Erythroblast (primary cell): ENCODE data around the gene CEP192.
A peak's percentile ranks its signal among the peaks of the same experiment; 100 is the strongest.

Experiments
- DNase-seq, 2 experiments: peaks; one replicate each; lab custom pipeline; 2025; lab: John Stamatoyannopoulos, UW
- GATA1 ChIP-seq: IDR thresholded peaks from 2 replicates; pipeline ENCODE4 v1.6.1; 2011; ENCODE audit warnings: low read depth, mild to moderate bottlenecking, control low read depth, low read length, moderate library complexity
- POLR2A ChIP-seq: IDR thresholded peaks from 2 replicates; pipeline ENCODE4 v1.6.1; 2011; ENCODE audit warnings: mild to moderate bottlenecking, low read length

CEP192 gene, protein sequence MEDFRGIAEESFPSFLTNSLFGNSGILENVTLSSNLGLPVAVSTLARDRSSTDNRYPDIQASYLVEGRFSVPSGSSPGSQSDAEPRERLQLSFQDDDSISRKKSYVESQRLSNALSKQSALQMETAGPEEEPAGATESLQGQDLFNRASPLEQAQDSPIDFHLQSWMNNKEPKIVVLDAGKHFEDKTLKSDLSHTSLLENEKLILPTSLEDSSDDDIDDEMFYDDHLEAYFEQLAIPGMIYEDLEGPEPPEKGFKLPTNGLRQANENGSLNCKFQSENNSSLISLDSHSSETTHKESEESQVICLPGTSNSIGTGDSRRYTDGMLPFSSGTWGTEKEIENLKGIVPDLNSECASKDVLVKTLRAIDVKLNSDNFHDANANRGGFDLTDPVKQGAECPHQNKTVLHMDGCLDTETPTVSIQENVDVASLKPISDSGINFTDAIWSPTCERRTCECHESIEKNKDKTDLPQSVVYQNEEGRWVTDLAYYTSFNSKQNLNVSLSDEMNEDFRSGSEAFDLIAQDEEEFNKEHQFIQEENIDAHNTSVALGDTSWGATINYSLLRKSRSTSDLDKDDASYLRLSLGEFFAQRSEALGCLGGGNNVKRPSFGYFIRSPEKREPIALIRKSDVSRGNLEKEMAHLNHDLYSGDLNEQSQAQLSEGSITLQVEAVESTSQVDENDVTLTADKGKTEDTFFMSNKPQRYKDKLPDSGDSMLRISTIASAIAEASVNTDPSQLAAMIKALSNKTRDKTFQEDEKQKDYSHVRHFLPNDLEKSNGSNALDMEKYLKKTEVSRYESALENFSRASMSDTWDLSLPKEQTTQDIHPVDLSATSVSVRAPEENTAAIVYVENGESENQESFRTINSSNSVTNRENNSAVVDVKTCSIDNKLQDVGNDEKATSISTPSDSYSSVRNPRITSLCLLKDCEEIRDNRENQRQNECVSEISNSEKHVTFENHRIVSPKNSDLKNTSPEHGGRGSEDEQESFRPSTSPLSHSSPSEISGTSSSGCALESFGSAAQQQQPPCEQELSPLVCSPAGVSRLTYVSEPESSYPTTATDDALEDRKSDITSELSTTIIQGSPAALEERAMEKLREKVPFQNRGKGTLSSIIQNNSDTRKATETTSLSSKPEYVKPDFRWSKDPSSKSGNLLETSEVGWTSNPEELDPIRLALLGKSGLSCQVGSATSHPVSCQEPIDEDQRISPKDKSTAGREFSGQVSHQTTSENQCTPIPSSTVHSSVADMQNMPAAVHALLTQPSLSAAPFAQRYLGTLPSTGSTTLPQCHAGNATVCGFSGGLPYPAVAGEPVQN (N-terminal part only)

DNA sequence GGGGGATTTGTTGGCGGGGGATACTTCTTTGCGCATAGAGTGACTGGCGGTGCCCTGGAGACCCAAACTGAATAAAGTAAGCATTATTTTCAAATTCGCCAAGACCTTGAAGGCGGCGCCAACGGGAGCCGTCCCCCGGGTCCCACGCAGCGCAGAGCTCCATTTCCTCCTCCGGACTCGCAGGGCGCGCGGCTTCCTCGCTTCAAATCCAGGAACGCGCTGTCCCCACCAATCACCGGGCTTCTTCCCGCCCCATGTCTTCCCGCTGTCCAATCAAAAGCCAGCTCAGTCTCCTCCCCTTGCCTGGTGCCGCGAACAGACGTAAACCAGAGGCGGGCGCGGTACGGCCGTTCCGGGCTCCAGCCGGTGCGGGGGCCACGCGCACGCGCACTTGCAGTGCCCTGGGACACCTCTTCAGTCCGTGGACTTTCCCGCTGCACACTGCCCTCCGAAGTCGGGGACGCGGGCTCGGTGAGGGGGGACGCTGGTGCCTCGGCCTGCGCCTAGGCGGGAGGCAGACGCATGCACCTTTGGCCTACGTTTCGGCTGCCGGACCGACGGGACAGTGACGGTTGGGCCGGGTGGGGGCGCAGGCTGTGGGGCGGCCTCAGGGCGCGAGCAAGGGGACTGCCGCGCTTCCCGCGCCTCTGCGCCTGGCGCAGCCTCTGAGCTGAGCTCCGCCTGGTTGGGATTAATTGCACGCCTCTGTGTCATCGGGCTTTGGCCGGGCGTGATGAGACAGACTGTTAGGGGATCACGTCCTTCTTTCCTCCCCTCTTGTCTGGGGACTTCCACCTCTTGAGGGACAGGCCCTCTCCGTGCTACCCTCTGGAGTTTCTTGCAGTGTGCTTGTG, at the start of gene CEP192:
Gene CEP192 (plus strand): TSS at position 396 of the 854 bp plus-strand sequence. CDS start 8,063 bp downstream, outside the sequence.
- TF ChIP-seq POLR2A (peak; percentile 99), GATA1 (no peak)
- peak; percentile 100 for DNase-seq

DNA sequence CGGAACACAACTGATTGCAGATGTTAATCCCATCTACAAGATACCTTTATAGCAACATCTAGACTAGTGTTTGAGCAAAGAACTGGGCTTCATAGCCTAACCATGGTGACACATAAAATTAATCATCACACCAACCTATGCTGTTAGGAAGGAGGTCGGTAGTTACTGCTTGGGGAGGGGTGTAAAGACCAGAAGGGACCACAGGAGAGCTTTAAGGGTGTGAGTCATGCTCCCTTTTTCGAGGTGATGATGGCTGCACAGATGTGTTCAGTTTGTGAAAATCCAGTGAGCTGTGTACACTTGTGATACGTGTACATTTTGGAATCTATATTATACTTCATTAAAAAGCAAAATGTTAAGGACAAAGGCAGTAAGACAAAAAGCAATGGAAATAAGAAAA, 47.9 kb upstream of the CEP192 start:
- no peak for DNase-seq
- TF ChIP-seq GATA1: no peak
- TF ChIP-seq POLR2A: no peak

DNA sequence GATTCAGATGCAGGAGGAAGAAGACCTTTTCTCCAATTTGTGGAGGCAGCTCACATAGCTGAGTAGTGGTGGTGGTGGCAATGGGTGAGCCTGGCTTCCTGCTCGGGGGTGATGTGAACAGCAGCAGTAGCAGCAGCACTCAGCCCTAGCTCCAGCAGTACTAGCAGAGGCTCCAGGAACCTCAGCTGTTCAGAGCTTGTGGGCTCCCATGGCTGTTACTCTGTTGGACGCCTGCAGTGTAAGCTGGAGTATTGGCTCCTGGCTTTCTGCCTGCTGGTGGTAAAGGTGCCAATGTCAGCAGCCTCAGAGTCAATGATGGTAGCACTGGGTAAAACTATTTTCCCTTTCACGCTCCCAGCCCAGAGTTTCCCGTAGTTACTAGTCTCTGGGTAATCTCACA, 46.5 kb upstream of the CEP192 start:
- no peak for DNase-seq

DNA sequence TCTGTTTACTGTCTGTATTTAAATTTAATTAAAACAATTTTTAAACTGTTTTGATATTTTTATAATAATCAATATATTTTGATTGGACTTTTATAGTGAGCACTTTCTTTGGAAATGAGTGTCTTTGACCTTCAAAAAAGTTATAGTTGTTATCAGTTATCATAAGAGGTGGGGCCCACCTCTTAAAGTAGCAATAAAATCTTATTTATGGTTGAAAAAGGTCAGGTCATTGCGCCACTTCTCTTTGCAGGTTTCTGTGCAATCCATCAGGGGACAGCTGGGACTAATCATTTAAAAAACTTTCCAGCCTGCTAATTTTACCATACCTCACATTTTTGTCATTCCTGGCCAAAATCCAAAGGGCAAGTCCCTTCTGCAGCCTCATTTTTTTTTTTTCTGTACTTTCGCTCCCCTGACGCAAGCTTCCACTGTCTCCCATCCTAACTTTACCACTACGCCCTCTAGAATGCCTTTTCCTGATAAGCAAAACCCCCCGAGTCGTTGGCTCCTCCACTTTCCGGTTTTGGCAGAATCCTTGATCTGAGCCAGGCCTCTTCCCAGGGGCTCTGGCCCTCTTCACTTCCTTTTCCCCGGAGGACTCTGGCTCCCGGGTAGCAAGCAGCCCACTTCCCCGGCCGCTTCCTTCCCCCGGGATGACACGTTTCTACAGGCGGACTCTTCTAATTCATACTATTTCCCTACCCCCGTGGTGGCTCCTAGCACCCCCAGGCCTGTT, 44.4 kb upstream of the CEP192 start:
- DNase-seq: peak; percentile 85 to 89
- no peak for TF ChIP-seq POLR2A
- no peak for TF ChIP-seq GATA1

More for the DNA sequence above, 46.5 kb upstream of the CEP192 start:
- TF ChIP-seq POLR2A: no peak
- no peak for TF ChIP-seq GATA1

DNA sequence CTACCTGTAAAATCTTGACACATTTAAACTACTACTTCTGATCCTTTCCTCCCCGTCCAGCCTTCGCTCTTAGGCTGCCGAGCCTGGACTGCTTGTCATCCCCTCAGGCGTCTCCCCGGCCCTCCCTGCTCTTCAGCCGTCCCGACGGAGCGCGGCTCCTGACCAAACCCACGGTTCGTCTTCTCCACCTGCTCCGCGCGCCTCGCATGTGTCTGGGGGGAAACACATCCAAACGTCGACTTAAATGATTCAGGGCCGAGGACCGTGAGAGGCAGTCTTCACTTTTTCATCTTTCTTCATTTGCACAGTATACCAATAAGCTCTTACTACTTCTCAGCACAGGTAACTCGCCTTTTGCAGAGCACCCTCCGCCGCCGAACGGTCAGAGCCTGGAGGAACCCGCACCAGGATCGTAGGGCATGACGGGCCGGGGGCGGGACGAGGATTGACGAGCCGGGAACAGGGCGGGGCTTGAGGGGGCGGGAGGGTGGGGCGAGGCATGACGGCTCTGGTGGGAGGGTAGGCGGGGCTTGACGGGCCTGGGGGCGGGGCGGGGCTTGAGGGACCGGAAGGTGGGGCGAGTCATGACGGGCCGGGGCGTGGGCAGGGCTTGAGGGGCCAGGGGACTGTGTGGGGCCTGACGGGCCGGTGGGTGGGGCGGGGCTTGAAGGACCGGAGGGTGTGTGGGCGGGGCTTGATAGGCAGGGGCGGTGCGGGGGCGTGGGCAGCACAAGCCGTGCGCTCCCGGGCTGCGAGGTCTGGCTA, 43.7 kb upstream of the CEP192 start, which contains the start of gene SEH1L:
Gene SEH1L (plus strand): TSS at position 727 of the 765 bp plus-strand sequence. CDS start 111 bp downstream, outside the sequence.
- TF ChIP-seq POLR2A: peak; percentile 49
- no peak for TF ChIP-seq GATA1
- DNase-seq: peak; percentile 100

DNA sequence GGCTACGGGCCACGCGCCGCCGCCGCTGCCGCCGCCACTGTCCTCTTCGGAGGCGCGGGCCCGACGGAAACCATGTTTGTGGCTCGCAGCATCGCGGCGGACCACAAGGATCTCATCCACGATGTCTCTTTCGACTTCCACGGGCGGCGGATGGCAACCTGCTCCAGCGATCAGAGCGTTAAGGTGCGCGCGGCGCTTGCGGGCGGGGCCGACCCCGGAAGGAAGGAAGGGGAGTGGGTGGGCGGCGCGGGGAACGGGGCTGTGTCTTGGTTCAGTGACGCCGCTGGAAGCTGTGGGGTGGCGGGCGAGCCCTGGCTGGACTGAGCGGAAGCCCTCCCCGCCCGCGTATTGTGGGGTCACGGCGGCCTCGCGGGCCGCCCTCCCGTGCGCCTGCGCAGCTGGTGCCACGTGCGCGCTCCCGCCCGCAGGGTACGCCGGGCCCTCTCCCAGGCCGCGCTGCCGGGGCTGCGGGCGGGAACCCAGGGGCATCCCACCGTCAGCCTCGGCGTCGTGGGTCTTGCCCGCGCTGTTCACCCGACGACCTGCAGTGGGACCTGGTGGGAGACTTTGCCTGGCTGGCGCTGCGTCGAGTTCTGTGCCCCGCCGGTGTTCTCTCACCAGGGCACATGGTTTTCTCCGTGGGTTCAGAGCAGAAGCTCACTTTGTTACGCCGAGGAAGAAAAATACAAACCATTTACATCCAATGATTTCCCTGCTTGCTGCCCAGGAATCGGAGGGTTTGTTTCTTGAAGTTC, 42.9 kb upstream of the CEP192 start:
- DNase-seq: peak; percentile 97 to 98
- TF ChIP-seq POLR2A: peak; percentile 81
- TF ChIP-seq GATA1: no peak

DNA sequence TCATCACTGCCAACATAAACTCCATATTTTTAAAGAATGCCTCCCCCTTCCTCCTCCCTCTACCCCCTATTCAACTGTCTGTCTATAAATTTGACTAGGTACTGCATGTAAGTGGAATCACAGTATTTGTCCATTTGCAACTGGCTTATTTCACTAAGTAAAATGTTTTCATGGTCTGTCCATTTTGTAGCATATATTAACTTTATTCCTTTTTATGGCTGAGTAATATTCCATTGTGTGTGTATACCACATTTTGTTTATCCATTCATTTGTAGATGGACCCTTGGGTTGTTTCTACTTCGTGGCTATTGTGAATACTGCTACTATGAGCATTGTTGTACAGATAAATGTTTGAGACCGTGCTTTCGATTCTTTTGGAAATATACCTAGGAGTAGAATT, 32.7 kb upstream of the CEP192 start:
- DNase-seq: no peak
- TF ChIP-seq GATA1 (no peak), POLR2A (no peak)

DNA sequence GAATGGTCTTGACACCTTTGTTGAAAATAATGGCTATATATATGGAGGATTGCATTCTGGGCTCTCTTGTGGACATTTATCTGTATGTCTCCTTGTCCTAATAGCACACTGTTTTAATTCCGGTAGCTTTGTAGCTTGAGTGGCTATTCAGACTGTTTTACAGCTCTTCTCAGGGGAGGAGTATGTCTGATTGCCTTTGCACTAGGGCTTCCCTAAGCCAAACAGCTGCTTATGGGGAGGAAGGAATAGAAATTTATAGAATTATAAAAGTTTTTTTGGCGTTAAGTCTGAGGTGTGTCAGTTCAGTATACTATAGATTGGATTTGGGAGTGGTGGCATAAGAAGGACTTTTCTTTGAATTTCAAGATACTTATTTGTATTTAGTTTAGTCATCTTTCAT, 30.8 kb upstream of the CEP192 start:
- no peak for TF ChIP-seq POLR2A
- no peak for TF ChIP-seq GATA1
- DNase-seq: no peak

DNA sequence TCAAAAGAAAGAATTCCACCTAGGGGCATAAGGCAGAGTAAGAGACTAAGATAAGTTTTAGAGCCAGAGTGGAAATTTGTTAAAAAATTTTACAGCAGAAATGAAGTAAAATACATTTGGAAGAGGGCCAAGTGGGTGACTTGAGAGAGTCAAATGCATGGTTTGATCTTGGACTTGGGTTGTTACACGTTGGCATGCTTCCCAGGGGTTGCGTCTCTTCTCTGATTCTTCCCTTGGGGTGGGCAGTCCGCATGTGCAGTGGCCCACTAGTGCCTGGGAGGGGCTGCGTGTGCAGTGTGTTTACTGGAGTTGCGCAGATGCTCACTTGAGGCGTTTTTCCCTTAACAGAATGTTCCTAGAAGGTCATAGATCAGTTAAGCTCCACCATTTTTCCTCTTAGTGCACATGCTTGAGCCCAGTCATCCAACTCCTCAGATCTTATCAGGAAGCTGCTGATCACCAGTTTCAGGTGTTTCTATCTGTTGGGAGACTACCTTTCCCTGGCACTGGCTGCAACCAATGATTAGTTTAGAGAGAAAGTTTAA, 30.2 kb upstream of the CEP192 start:
- no peak for TF ChIP-seq POLR2A
- TF ChIP-seq GATA1: no peak
- peak; percentile 50 to 54 for DNase-seq

DNA sequence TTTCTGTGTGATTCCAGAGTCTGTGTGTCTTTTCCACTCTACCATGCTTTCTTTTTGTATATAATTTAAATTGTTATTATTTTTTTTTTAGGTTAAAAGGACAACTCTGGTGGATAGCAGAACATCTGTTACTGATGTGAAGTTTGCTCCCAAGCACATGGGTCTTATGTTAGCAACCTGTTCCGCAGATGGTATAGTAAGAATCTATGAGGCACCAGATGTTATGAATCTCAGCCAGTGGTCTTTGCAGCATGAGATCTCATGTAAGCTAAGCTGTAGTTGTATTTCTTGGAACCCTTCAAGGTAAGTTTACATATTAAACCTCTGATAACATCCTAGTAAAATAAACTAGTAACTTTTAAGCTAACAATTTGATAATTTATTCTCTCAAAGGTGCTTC, 28.1 kb upstream of the CEP192 start:
- TF ChIP-seq GATA1 (no peak), POLR2A (no peak)
- DNase-seq: no peak
